GM12865 (cell line): ENCODE measurements around the gene CYP2W1.

Source experiments
- DNase-seq: peaks from one replicate; pipeline ENCODE4 v3.0.0; 2010; ENCODE audit warnings: low read depth
- H3K4me3 ChIP-seq: 2 replicates; pipeline ENCODE4 v1.5.1; 2011; ENCODE audit warnings: mild to moderate bottlenecking, low read depth, low read length, control low read depth
- CTCF ChIP-seq: IDR thresholded peaks from 2 replicates; pipeline ENCODE4 v1.5.1; 2011; ENCODE audit warnings: low read length, control low read depth, low read depth, inconsistent platforms; ENCODE audit not compliant: insufficient read depth; ENCODE audit errors: missing control alignments

The CYP2W1 gene

GRCh38 chr7:974820-975681, 7.9 kb upstream of the CYP2W1 start, which contains the start of gene COX19:
Gene COX19 (minus strand): TSS chr7:975549. CDS start chr7:975509, 40 bp downstream.
- H3K4me3 ChIP-seq, result peak within 1 kb of the TSS; percentile 87
- peak; percentile 96 for DNase-seq
- TF ChIP-seq CTCF, result no peak

GRCh38 chr7:975702-976473, 7.1 kb upstream of the CYP2W1 start:
- TF ChIP-seq CTCF, result no peak
- no peak overlapping the region for H3K4me3 ChIP-seq
- DNase-seq, result no peak

GRCh38 chr7:976901-977325, 6.1 kb upstream of the CYP2W1 start:
- H3K4me3 ChIP-seq, result no peak overlapping the region
- no peak for DNase-seq
- TF ChIP-seq CTCF, result no peak

GRCh38 chr7:977326-978048, 5.5 kb upstream of the CYP2W1 start:
- TF ChIP-seq CTCF, result no peak
- DNase-seq, result no peak
- H3K4me3 ChIP-seq, result no peak overlapping the region

- no peak overlapping the region for H3K4me3 ChIP-seq
- DNase-seq, result no peak
- no peak for TF ChIP-seq CTCF
These were observed 5.0 kb upstream of the CYP2W1 start for GRCh38 chr7:978049-978346.

GRCh38 chr7:978416-979091, 4.4 kb upstream of the CYP2W1 start:
- no peak overlapping the region for H3K4me3 ChIP-seq
- no peak for DNase-seq
- no peak for TF ChIP-seq CTCF
